HFFc6 (cell line): Measurements from ENCODE around the gene OR6V1. TPM values are rescaled to one million over a fixed set of nuclear protein-coding genes. Genes with fewer than 3 reads are reported as not detected.

Source experiments
- DNase-seq: peaks from one replicate; pipeline ENCODE4 v3.0.0-alpha.2; 2018
- H3K27ac Mint-ChIP-seq: 2 replicates; pipeline ENCODE4 v1.8.0; 2020; ENCODE audit warnings: mild to moderate bottlenecking, mixed read lengths
- H3K27me3 Mint-ChIP-seq: 2 replicates; pipeline ENCODE4 v1.8.0; 2021; ENCODE audit warnings: mild to moderate bottlenecking, moderate library complexity, mixed read lengths; ENCODE audit not compliant: insufficient read depth
- H3K36me3 Mint-ChIP-seq: 2 replicates; pipeline ENCODE4 v1.8.0; 2021; ENCODE audit warnings: low read depth, mixed read lengths
- H3K4me1 Mint-ChIP-seq: 2 replicates; pipeline ENCODE4 v1.8.0; 2020; ENCODE audit warnings: low read depth, mixed read lengths
- H3K4me3 Mint-ChIP-seq: 2 replicates; pipeline ENCODE4 v1.8.0; 2020; ENCODE audit warnings: mild to moderate bottlenecking, moderate library complexity, mixed read lengths
- H3K9me3 Mint-ChIP-seq: 2 replicates; pipeline ENCODE4 v1.8.0; 2020; ENCODE audit warnings: mild to moderate bottlenecking, mixed read lengths
- CTCF ChIP-seq: fragments of 200-600 bp; sonication (generic); IDR thresholded peaks from 2 replicates; pipeline ENCODE4 v1.5.0; 2021; ENCODE audit warnings: antibody characterized with exemption, mild to moderate bottlenecking
- total RNA-seq, 6 experiments: library from RNA; stranded (reverse); fragmentation: NEBNext Ultra II Directional; extraction: Animal tissue kit (Norgen Biotek cat#: 25700); gene quantifications; 2 replicates in 1 of 6; 3 replicates in 5 of 6; pipeline ENCODE4 v1.2.3, GENCODE V29; 2021

OR6V1 gene
- total RNA-seq, 6 experiments from 2014 or later = not detected

GRCh38 chr7:143042159-143042789, 9.9 kb upstream of the OR6V1 start:
- no peaks in the 10 kb centered on the region for H3K9me3 Mint-ChIP-seq
- DNase-seq = no peak
- no peak overlapping the region for H3K27ac Mint-ChIP-seq
- no peaks in the 10 kb centered on the region; the same call in 1 of the 2 replicates for H3K27me3 Mint-ChIP-seq
- H3K4me1 Mint-ChIP-seq = no peaks in the 10 kb centered on the region
- H3K36me3 Mint-ChIP-seq = no peaks in the 10 kb centered on the region
- no peak overlapping the region for H3K4me3 Mint-ChIP-seq
- TF ChIP-seq CTCF = no peak

GRCh38 chr7:143042790-143043271, 9.3 kb upstream of the OR6V1 start:
- no peak for DNase-seq
- Mint-ChIP-seq H3K36me3 (no peaks in the 10 kb centered on the region), H3K27ac (no peak overlapping the region), H3K4me1 (no peaks in the 10 kb centered on the region), H3K9me3 (no peaks in the 10 kb centered on the region), H3K4me3 (no peak overlapping the region), H3K27me3 (no peaks in the 10 kb centered on the region; the same call in 1 of the 2 replicates)
- TF ChIP-seq CTCF = no peak

GRCh38 chr7:143043391-143043790, 8.8 kb upstream of the OR6V1 start:
- no peak for DNase-seq
- no peaks in the 10 kb centered on the region for H3K36me3 Mint-ChIP-seq
- H3K4me1 Mint-ChIP-seq = no peaks in the 10 kb centered on the region
- H3K27me3 Mint-ChIP-seq = no peaks in the 10 kb centered on the region; the same call in 1 of the 2 replicates
- TF ChIP-seq CTCF = no peak
- no peak overlapping the region for H3K4me3 Mint-ChIP-seq
- no peak overlapping the region for H3K27ac Mint-ChIP-seq
- no peaks in the 10 kb centered on the region for H3K9me3 Mint-ChIP-seq

- no peaks in the 10 kb centered on the region for H3K36me3 Mint-ChIP-seq
- H3K27ac Mint-ChIP-seq = no peak overlapping the region
- DNase-seq = no peak
- no peaks in the 10 kb centered on the region for H3K4me1 Mint-ChIP-seq
- H3K27me3 Mint-ChIP-seq = no peaks in the 10 kb centered on the region
- H3K9me3 Mint-ChIP-seq = no peaks in the 10 kb centered on the region
- TF ChIP-seq CTCF = no peak
- H3K4me3 Mint-ChIP-seq = no peak overlapping the region
Observed at GRCh38 chr7:143046426-143046851, 5.7 kb upstream of the OR6V1 start.

GRCh38 chr7:143047326-143047725, 4.8 kb upstream of the OR6V1 start:
- Mint-ChIP-seq H3K27ac (no peak overlapping the region), H3K4me3 (no peak overlapping the region), H3K36me3 (no peaks in the 10 kb centered on the region), H3K27me3 (no peaks in the 10 kb centered on the region), H3K9me3 (no peaks in the 10 kb centered on the region), H3K4me1 (no peaks in the 10 kb centered on the region)
- no peak for TF ChIP-seq CTCF
- DNase-seq = no peak
